Fibroblast of villous mesenchyme (primary cell): Measurements from ENCODE around the gene PROCR. TPM values are rescaled to one million over a fixed set of nuclear protein-coding genes. Genes with fewer than 3 reads are reported as not detected.
"Not testable (repeated sequence)": the region's sequence is repeated elsewhere in the genome, so short reads cannot be mapped to it uniquely, and the experiment has no call there.

Source experiments
- DNase-seq: peaks from one replicate; pipeline ENCODE4 v3.0.0-alpha.2; 2010; ENCODE audit warnings: low read depth
- H3K4me3 ChIP-seq: 2 replicates; pipeline ENCODE4 v1.5.1; 2011; ENCODE audit warnings: low read depth, mild to moderate bottlenecking, low read length
- total RNA-seq: library from RNA; depleted of rRNA; stranded (reverse); fragments of >200 nt; gene quantifications from 2 replicates; pipeline ENCODE4 v1.2.3, GENCODE V29; 2012
- TF ChIP-seq, protein P1 (sequence below): IDR thresholded peaks from 2 replicates; pipeline ENCODE4 v1.5.1; 2012; ENCODE audit warnings: low read depth, mild to moderate bottlenecking, low read length; ENCODE audit not compliant: insufficient read depth

The PROCR gene
- total RNA-seq, 1 donor, result 22.9 TPM

DNA sequence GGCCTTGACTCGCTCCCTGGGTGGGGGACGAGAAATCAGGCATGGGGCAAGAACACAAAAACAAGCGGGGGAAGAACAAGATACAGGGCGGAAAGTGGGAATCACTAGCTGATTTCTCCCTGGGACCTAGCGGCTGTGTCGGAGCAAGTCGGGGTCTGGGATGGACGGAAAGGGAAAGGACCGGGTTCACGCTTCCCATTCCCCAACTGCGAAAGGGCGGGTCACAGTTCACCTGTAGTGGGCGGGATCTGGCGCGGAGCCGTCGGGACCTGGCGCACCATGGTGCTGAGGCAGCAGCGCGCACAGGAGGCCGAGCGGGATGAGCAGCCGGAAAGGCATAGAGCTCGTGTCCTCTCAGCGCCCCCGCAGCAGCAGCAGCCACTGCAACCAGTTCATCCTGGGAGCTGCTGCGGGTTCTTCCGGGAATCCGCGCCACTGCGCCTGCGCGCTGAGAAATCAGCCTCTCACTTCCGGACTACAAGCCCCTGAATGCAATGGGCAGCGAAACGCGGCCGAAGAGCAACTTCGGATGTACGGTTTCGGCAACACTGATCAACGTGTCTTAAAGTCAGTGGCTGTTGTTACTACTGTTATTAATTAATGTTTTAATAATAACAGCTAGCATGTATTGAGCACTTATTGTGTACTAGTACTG lies 24.8 kb upstream of the PROCR start, which contains the start of gene EDEM2:
TSS of gene EDEM2 (minus strand) at position 417 of the 655 bp plus-strand sequence. CDS start at position 339, 78 bp downstream.
- peak within 1 kb of the TSS; percentile 98 for H3K4me3 ChIP-seq
- peak; percentile 97 for DNase-seq
- TF ChIP-seq, protein P1, sequence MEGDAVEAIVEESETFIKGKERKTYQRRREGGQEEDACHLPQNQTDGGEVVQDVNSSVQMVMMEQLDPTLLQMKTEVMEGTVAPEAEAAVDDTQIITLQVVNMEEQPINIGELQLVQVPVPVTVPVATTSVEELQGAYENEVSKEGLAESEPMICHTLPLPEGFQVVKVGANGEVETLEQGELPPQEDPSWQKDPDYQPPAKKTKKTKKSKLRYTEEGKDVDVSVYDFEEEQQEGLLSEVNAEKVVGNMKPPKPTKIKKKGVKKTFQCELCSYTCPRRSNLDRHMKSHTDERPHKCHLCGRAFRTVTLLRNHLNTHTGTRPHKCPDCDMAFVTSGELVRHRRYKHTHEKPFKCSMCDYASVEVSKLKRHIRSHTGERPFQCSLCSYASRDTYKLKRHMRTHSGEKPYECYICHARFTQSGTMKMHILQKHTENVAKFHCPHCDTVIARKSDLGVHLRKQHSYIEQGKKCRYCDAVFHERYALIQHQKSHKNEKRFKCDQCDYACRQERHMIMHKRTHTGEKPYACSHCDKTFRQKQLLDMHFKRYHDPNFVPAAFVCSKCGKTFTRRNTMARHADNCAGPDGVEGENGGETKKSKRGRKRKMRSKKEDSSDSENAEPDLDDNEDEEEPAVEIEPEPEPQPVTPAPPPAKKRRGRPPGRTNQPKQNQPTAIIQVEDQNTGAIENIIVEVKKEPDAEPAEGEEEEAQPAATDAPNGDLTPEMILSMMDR, result no peak

DNA sequence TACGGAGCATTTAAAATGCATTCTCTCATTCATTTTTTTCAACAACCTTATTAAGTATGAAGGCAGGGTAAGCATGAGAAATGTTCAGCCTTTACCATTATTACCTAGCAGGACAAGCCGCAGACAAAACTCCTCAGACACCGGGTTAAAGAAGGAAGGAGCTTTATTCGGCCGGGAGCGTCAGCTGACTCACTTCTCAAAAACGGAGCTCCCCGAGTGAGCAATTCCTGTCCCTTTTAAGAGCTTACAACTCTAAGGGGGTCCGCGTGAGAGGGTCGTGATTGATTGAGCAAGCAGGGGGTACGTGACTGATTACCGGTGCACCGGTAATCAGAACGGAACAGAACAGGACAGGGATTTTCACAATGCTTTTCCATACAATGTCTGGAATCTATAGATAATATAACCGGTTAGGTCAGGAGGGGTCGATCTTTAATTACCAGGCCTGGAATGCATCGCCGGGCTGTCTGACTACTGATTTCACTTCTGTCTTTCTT lies 24.2 kb upstream of the PROCR start:
- not testable (repeated sequence) for DNase-seq
- H3K4me3 ChIP-seq, result peak overlapping the region; percentile 98

DNA sequence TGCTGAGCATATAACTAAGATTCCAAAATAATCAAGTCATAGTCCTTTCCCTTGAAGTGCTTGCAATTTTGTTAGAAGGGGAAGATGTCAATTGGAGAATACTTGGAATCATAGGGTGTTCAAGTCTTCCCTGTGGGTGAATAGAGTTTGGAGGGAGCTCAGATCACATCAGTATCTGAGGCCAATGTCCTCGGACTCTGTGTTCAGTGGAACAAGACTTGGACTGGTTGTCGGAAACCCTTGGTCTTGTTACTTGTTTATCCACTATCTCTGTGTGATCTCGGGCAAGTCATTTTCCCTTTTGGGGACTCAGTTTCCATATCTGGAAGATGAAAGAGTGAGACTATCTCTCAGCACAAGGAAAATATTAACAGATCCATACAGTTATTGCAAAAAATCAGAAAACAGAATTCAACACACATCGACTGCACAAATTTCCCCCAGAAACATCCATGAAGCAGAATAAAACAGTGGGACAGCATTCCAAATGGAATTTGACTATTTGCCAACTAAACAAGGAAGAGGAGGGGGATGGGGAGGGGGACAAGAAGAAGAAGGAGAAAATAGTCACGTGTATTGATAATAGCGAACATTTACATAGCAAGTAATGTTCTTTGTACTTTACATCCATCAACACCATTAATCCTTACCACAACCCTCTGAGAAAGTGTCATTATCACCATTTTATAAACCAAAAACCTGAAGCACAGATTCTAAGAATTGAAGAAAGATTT lies 20.9 kb upstream of the PROCR start:
- DNase-seq, result no peak
- TF ChIP-seq, protein P1, result no peak
- H3K4me3 ChIP-seq, result no peak overlapping the region

DNA sequence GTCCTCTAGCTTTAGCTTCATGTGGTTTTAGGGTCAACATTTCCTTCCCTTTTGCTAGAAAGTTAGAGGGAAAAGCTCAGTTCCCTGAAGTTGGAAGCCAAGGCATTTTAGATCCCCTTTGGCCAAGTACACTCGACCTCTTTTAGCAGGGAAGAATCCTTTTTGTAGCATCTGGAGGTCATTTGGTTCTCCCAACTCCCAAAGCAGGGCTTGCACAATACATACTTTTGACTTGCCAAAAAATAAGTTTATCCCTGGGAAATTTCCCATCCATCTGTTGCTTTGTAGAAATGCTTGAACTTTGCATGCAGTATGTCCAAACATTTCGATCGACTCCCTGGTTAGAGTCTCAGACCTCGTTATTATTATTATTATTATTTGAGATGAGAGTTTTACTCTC lies 20.1 kb upstream of the PROCR start:
- TF ChIP-seq, protein P1, result no peak
- peak; percentile 85 for DNase-seq
- H3K4me3 ChIP-seq, result no peak overlapping the region

DNA sequence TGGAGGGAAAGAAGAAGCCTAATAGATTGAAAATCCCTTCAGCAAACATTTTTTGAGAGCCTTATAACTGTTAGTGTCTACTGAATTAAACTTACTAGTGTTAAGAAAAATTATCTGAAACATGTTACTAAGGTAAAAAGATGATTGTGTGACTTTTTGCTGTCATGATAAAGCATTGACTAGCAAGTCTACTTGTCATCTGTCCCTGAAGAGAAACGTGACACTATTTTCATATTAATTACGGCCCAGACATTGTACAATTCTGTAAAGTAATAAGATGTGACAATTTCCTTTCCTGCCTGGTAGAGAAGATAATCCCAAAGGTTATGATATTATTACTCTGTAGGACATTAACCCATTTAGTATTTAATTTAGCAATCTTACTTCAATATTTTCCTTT lies 15.9 kb upstream of the PROCR start:
- no peak overlapping the region for H3K4me3 ChIP-seq
- TF ChIP-seq, protein P1, result no peak
- no peak for DNase-seq

DNA sequence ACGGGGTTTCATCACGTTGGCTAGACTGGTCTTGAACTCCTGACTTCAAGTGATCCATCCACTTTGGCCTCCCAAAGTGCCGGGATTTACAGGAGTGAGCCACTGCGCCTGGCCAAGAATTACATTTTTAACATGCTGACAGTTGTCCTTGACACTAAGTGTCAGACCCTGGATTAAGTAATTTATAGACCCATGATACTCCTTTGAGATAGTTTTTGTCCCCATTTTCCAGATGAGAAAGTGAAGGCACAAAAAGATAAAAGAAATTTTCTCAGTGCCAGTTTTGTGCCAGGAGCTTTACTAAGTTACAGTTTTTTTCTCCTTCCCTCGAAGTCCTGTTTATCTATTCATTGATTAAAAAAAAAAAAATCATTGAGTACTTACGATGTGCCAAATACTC lies 14.9 kb upstream of the PROCR start:
- TF ChIP-seq, protein P1, result no peak
- no peak for DNase-seq
- H3K4me3 ChIP-seq, result no peak overlapping the region

DNA sequence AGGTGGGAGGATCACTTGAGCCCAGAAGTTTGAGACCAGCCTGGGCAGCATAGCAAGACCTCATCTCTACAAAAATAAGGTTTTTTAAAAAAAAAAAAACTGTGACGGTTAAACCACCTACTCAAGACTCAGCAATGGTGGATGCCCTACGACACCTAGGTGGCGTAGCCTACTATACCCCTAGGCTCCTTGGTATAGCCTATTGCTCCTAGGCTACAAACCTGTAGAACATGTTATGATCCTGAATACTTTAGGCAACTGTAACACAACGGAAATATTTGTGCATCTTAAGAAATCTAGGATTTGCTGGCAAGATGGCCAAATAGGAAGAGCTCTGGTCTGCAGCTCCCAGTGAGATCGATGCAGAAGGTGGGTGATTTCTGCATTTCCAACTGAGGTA lies 11.5 kb upstream of the PROCR start:
- DNase-seq, H3K4me3 ChIP-seq: not testable (repeated sequence)

DNA sequence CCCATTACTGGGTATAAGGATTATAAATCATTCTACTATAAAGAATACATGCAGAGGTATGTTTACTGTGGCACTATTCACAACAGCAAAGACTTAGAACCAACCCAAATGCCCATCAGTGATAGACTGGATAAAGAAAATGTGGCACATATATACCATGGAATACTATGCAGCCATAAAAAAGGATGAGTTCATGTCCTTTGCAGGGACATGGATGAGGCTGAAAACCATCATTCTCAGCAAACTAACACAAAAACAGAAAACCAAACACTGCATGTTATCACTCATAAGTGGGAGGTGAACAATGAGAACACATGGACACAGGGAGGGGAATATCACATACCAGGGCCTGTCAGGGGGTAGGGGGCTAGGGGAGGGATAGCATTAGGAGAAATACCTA lies 7.3 kb upstream of the PROCR start:
- not testable (repeated sequence) for H3K4me3 ChIP-seq, DNase-seq
